GM18873 (cell line): ENCODE measurements around the gene VPS37C.
"Not testable (repeated sequence)": the region's sequence is repeated elsewhere in the genome, so short reads cannot be mapped to it uniquely, and the experiment has no call there.

Experiments used
- ATAC-seq: cut with Tn5 transposase; IDR thresholded peaks from one replicate; pipeline ENCODE4 v1.9.1; 2021; ENCODE audit warnings: mild to moderate bottlenecking, moderate library complexity, moderate number of reproducible peaks; ENCODE audit not compliant: unreplicated experiment, low FRiP score

The VPS37C gene

GRCh38 chr11:61104963-61105362 lies 56.3 kb downstream of the VPS37C start:
- no peak for ATAC-seq

GRCh38 chr11:61103851-61104423 lies 57.3 kb downstream of the VPS37C start:
- ATAC-seq: no peak

- ATAC-seq: no peak
Measured at GRCh38 chr11:61102667-61103571, 58.3 kb downstream of the VPS37C start.

GRCh38 chr11:61098778-61099177 lies 62.4 kb downstream of the VPS37C start:
- no peak for ATAC-seq

GRCh38 chr11:61098261-61098660 lies 63.0 kb downstream of the VPS37C start:
- ATAC-seq: not testable (repeated sequence)

- no peak for ATAC-seq
Measured at GRCh38 chr11:61095021-61095420, 66.2 kb downstream of the VPS37C start.

GRCh38 chr11:61094167-61094566 lies 67.1 kb downstream of the VPS37C start:
- ATAC-seq: not testable (repeated sequence)

- no peak for ATAC-seq
Measured at GRCh38 chr11:61092908-61093763, 68.1 kb downstream of the VPS37C start.

- no peak for ATAC-seq
Measured at GRCh38 chr11:61092280-61092766, 68.9 kb downstream of the VPS37C start.

GRCh38 chr11:61091373-61092279 lies 69.6 kb downstream of the VPS37C start:
- ATAC-seq: no peak

GRCh38 chr11:61090982-61091372 lies 70.2 kb downstream of the VPS37C start:
- ATAC-seq: no peak

- ATAC-seq: no peak
Measured at GRCh38 chr11:61090521-61090920, 70.7 kb downstream of the VPS37C start.

GRCh38 chr11:61089806-61090491 lies 71.3 kb downstream of the VPS37C start:
- ATAC-seq: no peak

- no peak for ATAC-seq
Measured at GRCh38 chr11:61087426-61088119, 73.7 kb downstream of the VPS37C start.

GRCh38 chr11:61083601-61084147 lies 77.6 kb downstream of the VPS37C start:
- ATAC-seq: no peak

GRCh38 chr11:61082931-61083531 lies 78.2 kb downstream of the VPS37C start:
- ATAC-seq: no peak

- ATAC-seq: no peak
Measured at GRCh38 chr11:61082062-61082870, 79.0 kb downstream of the VPS37C start.
